Cardiac muscle cell (in vitro differentiated cells and primary cell): Measurements from ENCODE around the gene CERCAM. TPM values are rescaled to one million over a fixed set of nuclear protein-coding genes. Genes with fewer than 3 reads are reported as not detected.
"Not testable (repeated sequence)": the region's sequence is repeated elsewhere in the genome, so short reads cannot be mapped to it uniquely, and the experiment has no call there.

Experiments used
- DNase-seq, 2 donors: peaks; one replicate each; pipeline versions ENCODE4 v3.0.0 to v3.0.0-alpha.2; 2010 to 2017; ENCODE audit warnings: low read depth in 1 of 2, low spot score in 1 of 2
- H3K27ac ChIP-seq: fragments of 200-600 bp; sonication (generic); 2 replicates; pipeline ENCODE4 v1.5.1; 2016
- H3K27me3 ChIP-seq: fragments of 200-600 bp; sonication (generic); 2 replicates; pipeline ENCODE4 v1.6.0; 2016; ENCODE audit warnings: control low read depth
- H3K36me3 ChIP-seq: fragments of 200-600 bp; sonication (generic); 2 replicates; pipeline ENCODE4 v1.5.1; 2016; ENCODE audit warnings: control low read depth
- H3K4me1 ChIP-seq: fragments of 200-600 bp; sonication (generic); 2 replicates; pipeline ENCODE4 v1.8.1; 2017; ENCODE audit warnings: low read depth, mild to moderate bottlenecking, mixed run types
- H3K4me3 ChIP-seq: fragments of 200-600 bp; sonication (generic); 2 replicates; pipeline ENCODE4 v1.5.1; 2016; ENCODE audit warnings: mild to moderate bottlenecking
- H3K9me3 ChIP-seq: fragments of 200-600 bp; sonication (generic); 2 replicates; pipeline ENCODE4 v1.5.1; 2017; ENCODE audit warnings: low read depth, mild to moderate bottlenecking, control low read depth
- polyA plus RNA-seq: library from polyadenylated mRNA; unstranded; fragments of >200 nt; fragmentation: Nextera tagmentation; extraction: Ambion mirVana; gene quantifications from 2 replicates; pipeline ENCODE4 v1.2.1, GENCODE V29; 2016
- total RNA-seq: library from RNA; depleted of rRNA; stranded (reverse); fragments of >200 nt; gene quantifications from 2 replicates; pipeline ENCODE4 v1.2.3, GENCODE V29; 2016
- TF ChIP-seq, protein P1 (sequence below): IDR thresholded peaks from 2 replicates; pipeline ENCODE4 v1.5.1; 2012; ENCODE audit warnings: low read depth, mild to moderate bottlenecking, low read length

The CERCAM gene
- total and polyA plus RNA-seq, 2 experiments from 2014 or later, result 38.6 to 53.8 TPM

DNA sequence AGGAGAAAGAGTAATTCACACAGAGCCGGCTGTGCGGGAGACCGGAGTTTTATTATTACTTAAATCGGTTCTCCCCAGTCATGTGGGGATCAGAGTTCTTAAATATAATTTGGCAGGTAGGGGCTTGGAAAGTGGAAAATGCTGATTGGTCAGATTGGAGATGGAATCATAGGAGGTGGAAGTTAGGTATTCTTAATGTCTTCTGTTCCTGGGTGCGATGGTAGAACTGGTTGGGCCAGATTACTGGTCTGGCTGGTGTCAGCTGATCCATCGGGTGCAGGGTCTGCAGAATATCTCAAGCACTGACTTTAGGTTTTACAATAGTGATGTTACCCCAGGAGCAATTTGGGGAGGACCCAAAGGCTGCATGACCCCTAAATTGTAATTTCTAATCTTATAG is 4.6 kb upstream of the CERCAM start:
- Histone ChIP-seq H3K4me1 (peaks cover 8% of the 10 kb centered on the region), H3K27me3 (peaks cover 23% of the 10 kb centered on the region), H3K9me3 (no peaks in the 10 kb centered on the region), H3K36me3 (no peaks in the 10 kb centered on the region), H3K4me3 (no peak overlapping the region), H3K27ac (no peak overlapping the region)
- DNase-seq, result no peak
- TF ChIP-seq, protein P1, sequence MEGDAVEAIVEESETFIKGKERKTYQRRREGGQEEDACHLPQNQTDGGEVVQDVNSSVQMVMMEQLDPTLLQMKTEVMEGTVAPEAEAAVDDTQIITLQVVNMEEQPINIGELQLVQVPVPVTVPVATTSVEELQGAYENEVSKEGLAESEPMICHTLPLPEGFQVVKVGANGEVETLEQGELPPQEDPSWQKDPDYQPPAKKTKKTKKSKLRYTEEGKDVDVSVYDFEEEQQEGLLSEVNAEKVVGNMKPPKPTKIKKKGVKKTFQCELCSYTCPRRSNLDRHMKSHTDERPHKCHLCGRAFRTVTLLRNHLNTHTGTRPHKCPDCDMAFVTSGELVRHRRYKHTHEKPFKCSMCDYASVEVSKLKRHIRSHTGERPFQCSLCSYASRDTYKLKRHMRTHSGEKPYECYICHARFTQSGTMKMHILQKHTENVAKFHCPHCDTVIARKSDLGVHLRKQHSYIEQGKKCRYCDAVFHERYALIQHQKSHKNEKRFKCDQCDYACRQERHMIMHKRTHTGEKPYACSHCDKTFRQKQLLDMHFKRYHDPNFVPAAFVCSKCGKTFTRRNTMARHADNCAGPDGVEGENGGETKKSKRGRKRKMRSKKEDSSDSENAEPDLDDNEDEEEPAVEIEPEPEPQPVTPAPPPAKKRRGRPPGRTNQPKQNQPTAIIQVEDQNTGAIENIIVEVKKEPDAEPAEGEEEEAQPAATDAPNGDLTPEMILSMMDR, result no peak

DNA sequence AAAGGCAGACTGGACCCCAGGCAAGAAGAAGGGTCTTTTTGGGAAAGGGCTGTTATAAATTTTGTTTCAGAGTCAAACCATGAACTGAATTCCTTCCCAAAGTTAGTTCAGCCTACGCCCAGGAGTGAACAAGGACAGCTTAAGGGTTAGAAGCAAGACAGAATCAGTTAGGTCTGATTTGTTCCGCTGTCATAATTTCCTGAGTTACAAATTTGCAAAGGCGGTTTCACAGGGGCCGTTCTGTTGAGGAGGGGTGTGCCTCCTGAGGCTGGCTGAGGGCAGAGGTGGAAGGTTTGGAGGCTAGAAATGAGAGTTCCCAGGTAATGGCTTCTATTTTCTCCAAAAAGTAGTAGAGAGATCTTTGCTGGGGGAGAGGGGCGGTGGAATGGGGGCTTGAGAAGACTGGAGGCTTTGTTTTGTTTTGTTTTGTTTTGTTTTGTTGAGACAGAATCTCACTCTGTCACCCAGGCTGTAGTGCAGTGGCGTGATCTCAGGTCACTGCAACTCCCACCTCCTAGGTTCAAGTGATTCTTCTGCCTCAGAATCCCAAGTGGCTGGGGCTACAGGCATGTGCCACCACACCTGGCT is 4.1 kb upstream of the CERCAM start:
- DNase-seq, result no peak
- H3K27ac ChIP-seq, result no peak overlapping the region
- peaks cover 8% of the 10 kb centered on the region for H3K4me1 ChIP-seq
- peaks cover 18% of the 10 kb centered on the region for H3K27me3 ChIP-seq
- TF ChIP-seq, protein P1, result no peak
- H3K36me3 ChIP-seq, result no peaks in the 10 kb centered on the region
- H3K9me3 ChIP-seq, result no peaks in the 10 kb centered on the region
- no peak overlapping the region for H3K4me3 ChIP-seq

DNA sequence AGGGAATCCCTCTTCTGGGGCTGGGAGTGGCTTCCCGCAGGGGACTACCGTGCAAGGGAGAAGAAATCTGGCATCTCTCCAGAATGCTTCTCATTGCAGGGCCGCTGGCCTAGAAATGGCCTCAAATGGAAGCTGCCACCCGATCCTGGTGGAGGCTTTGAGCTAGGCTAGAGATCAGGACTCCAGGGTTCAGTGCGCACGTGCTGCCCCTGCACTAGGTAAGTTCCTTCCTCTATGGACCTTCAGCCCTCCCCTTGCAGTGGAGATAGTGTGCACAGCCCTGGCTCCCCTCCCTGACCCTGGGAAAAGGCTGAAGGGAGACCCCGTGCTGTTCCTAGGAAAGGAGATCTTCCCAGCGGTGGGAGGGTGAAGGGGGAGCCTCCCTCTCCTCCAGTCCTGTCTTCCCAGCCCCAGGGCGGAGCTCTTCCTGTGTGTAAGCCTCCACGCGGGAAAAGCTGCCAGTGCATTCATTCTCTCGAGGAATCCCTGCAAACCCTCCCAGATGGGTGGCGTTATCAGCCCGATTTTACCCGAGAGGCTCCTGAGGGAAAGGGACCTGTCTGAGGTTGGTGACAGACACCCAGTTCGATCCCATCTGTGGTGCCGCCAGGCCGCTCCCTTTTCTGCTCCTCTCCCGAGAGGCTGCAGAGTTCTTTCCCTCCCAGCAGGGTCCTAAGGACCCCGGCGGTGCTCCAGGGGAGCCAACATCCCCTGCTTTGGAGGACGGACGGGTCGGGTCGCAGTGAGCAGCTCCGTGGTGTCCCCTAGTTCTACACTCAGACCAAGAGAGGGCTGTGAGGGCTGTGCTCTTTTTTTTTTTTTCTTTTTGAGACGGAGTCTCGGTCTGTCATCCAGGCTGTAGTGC is 1.4 kb upstream of the CERCAM start:
- H3K4me1 ChIP-seq, result peaks cover 8% of the 10 kb centered on the region
- H3K9me3 ChIP-seq, result no peaks in the 10 kb centered on the region
- TF ChIP-seq, protein P1, result no peak
- H3K4me3 ChIP-seq, result no peak overlapping the region
- H3K36me3 ChIP-seq, result no peaks in the 10 kb centered on the region
- no peak overlapping the region for H3K27ac ChIP-seq
- H3K27me3 ChIP-seq, result peaks cover 11% of the 10 kb centered on the region
- DNase-seq, result peak; percentile 56 to 63

DNA sequence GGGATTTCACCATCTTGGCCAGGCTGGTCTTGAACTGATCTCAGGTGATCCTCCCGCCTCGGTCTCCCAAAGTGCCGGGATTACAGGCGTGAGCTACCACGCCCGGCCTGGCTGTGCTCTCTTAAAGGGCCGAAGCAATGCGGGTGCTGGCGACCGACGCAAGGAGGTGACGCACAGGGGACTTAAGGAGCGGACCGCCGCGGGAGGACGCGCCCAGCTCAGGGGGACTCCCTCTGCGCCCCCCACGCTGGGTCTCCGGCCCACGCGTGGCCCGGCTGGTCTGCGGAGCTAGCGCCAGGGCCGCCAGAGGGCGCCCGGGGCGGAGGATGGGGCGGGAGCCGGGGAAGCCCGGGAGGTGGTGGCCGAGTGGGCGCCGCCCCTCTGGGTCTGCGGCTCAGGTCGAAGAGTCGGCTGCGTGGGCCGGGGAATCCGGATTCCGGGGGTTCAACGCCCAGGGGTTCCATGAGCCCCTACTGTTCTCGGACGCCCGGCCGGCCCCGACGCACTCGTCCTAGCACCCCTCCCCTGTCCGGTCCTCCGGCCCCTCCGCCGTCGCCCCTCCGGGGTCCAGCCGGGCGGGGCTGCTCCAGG is 502 bp upstream of the CERCAM start:
- Histone ChIP-seq H3K27ac (no peak overlapping the region), H3K9me3 (no peaks in the 10 kb centered on the region), H3K36me3 (no peaks in the 10 kb centered on the region), H3K4me3 (peak overlapping the region; percentile 80), H3K4me1 (peaks cover 8% of the 10 kb centered on the region), H3K27me3 (peaks cover 7% of the 10 kb centered on the region)
- TF ChIP-seq, protein P1, result peak; percentile 87
- DNase-seq, result peak; percentile 75 to 86

DNA sequence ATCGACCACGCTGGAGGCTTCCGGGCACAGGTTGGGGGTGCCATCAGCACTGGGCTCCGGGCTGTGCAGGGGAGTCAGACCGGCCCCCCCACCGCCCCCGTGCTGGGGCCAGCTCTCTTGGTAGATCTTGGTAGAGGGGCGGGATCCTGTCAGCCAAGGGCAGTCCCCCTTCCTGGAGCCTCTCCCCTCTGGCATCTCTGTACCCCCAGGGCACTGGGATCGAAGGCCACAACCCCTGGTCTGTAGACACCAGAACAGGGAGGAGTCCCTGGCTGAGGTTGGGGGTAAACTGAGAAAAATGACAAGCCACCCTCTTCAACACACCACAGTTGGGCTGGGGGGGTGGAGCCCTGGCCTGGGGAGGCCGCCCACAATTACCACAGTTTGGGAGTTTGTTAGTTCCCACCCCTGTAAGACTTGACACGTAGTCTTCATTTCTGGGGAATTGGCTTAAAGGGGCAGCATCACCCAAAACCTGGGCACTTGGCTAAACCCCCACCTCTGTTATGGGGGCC is 882 bp downstream of the CERCAM start:
- Histone ChIP-seq H3K9me3 (no peaks in the 10 kb centered on the region), H3K36me3 (no peaks in the 10 kb centered on the region), H3K27ac (no peak overlapping the region), H3K27me3 (peaks cover 7% of the 10 kb centered on the region), H3K4me1 (peaks cover 8% of the 10 kb centered on the region), H3K4me3 (peak overlapping the region; percentile 80)
- TF ChIP-seq, protein P1, result no peak
- peak in 1 of 2 donors; percentile 34 for DNase-seq

DNA sequence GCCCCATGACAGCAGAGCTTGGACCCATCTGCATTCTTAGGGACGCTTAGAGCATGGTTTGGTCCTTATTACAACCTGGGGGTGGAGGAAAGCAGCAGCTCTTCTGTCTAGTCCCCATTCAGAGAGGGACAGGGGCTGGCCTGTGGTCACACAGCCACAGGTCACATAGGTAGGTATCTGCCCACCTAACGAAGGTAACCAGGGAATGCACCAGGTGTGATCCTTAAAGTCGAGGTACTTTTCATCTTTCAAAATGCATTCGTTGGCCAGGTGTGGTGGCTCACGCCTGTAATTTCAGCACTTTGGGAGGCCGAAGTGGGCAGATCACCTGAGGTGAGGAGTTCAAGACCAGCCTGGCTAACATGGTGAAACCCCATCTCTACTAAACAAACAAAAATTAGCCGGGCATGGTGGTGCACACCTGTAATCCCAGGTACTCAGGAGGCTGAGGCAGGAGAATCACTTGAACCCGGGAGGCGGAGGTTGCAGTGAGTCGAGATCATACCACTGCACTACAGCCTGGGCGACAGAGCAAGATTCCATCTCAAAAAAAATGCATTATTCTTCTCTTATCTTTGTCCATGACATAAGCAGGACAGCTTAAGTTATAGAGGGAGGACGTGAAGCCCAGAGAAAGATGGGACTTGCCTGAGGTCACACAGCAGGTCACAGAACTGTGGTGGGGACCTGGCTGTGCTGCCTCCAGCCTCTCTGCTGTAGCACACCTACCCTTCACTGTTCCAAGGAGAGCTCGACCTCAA is 1.5 kb downstream of the CERCAM start:
- not testable (repeated sequence) for H3K27ac ChIP-seq, H3K36me3 ChIP-seq, H3K4me3 ChIP-seq, H3K27me3 ChIP-seq, H3K4me1 ChIP-seq, DNase-seq, H3K9me3 ChIP-seq
